Stimulated activated CD8-positive, alpha-beta memory T cell treated with anti-CD3 and anti-CD28 coated beads, Interleukin-4, amount 100 ng/mL, for 24 hours (primary cell): Measurements from ENCODE around the gene BTN3A1.
"Not testable (repeated sequence)": the region's sequence is repeated elsewhere in the genome, so short reads cannot be mapped to it uniquely, and the experiment has no call there.

ENCODE experiments used
- DNase-seq: peaks from one replicate; pipeline ENCODE4 v3.0.0-alpha.2; 2020; ENCODE audit warnings: low read depth

BTN3A1 gene

DNA sequence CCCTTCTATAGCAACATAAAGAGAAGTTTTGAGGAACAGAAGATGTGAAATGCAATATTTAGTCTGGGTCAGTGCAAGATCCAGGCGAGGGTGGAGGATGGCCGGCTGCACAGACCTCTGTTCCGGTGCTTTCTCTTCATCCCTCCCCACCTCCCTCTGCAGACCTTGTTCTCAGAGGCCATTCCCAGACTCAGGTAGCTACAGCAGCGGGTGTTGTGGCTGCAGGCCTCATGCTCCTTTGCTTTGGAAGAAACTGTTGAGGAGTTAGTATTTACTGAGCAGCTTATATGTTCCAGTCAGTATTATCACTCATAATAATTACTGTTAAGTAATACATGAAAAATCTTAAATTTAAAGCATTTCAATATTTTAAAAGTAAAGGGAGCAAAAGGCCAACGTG is 39.9 kb downstream of the BTN3A1 start:
- DNase-seq: no peak

DNA sequence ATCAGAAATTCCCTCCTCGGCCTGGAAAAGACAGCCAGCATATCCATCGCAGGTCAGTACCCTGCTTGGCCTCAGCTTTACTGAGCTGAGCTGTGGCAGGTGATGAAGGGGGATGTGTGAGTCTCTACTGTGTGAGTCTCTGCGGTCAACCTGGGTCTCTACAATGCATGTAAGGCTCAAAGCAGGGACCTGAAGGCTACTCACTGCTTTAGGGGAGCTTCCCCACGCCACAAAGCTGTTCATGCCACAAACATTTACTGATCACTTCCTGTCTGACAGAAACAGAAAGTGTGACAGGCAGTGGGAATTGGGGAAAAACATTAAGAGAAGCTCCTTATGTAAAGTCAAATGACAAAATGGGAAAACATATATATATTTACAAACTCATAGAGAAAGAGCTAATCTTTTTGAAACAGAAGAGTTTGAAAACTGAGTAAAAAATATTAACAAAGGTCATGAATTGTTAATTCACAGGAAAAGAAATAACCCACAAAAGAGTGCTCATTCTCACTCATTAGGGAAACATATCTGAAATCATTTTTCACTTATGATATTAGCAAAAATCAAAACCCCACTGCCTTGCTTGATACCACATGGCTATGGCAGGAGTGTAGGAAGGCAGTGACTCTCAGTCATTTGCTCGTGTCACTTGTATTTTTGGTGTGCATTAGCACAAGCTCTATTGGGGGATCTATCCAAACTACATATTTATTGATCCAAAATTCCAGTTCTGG is 44.0 kb downstream of the BTN3A1 start:
- DNase-seq: no peak

DNA sequence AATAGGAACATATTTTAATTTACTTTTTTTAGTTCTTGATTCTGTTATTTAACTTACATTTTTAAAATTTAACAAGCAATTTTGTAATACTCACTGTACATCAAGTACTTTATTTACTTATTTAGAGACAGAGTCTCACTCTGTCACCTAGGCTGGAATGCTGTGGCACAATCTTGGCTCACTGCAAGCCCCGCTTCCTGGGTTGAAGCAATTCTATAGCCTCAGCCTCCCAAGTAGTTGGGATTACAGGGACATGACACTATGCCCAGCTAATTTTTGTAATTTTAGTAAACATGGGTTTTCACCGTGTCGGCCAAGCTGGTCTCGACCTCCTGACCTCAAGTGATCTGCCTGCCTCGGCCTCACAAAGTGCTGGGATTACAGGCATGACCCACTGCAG is 45.2 kb downstream of the BTN3A1 start:
- no peak for DNase-seq

DNA sequence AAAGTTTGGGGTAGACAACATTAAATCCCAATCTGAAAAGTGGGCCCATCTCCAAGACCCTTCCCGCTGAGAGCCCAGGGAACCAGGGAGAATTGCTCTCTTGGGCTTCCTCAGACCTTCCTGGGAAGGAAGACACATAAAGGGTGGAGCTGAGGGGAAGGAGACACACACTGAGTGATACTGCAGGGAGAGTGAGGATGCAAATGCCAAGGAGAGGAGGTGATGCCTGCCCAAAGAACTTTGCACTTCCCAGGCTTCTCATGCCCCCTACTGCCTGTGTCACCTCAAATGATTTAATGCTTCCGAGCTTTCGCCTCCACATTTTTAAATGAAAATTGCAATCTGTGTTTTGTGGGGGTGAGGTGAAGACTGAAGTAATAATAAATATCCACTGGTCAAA is 48.2 kb downstream of the BTN3A1 start:
- no peak for DNase-seq

DNA sequence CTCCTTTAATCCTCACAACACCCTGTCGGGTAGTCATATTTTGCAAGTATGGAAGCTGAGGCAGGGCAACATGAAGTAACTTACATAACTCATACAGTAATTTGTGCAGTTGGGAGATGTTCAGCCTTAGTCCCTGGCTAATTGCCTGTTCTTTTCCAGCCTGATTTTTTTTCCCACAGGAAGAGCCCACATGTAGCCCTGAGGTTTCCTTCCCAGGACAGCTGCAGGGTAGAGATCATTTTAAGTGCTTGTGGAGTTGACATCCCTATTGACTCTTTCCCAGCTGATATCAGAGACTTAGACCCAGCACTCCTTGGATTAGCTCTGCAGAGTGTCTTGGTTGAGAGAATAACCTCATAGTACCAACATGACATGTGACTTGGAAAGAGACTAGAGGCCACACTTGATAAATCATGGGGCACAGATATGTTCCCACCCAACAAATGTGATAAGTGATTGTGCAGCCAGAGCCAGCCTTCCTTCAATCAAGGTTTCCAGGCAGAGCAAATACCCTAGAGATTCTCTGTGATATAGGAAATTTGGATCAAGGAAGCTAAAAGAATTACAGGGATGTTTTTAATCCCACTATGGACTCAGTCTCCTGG is 50.7 kb downstream of the BTN3A1 start:
- no peak for DNase-seq

DNA sequence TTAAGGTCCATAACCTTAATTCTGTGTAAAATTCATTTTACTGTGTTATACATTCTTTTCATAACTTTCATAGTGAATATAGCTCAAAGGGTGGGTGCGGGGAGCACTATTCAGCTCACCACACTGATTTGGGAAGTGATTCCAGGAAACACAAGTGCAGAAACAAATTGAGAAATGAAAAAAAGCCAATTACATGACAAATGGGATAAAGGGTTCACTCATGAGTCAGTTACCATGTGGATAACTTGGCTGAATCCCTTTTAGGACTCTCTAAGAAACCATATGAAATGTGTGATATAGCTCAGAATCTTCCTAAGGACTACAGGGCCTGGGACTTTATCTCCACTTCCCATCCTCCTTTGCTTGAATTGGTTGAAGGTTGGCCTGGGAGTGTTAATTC is 52.6 kb downstream of the BTN3A1 start:
- DNase-seq: no peak

DNA sequence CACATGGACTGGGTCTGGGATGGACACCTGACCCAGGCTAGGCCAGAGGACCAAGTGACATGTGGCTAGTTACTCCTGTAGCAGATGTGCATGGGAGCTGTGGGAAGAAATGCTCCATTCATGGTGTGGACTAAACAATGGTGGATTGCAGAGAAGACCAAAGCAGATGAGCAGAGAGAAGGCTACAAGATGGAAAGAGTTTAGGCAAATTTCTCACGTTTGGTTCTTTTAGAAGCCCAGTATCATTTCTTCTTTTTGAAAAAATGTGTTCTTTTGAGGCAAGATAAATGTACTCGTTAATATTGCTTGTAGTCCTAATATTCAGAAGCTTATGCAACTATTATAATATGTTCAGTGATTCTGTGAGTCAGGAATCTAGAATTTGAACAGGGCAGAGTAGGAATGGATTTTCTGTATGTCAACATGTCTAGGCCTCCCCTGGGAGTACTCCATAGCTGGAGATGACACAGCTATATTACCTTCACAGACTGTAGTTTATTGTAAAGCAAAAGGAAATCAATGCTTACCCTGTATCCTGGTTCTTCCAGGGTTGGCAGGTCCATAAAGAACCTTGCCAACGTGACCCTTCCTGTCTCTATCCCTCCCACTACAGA is 53.4 kb downstream of the BTN3A1 start:
- no peak for DNase-seq

DNA sequence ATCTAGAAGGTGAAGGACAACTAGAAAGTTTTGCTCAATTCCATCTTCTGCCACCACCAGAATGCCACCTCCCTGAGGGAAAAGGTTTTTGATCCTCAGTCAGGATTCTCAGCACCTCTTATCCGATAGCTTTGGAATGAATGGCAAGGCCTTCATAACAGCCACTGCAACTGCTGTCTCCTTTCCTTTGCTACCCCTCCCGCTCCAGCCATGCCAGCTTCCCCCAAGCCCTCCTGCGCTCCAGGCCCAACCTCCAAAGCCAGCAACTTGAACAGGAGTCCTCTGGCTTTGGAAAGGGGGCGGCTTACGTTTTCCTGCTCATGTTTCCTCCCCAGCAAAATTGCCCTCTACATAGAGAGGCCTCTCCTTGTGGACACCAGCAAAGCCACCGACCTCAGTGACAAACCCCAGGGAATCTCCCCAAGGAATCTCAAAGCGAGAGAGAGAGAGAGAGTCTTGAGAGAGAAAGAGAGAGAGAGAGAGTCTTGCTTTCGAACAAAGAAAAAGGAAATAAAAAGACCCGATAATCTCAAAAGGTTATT is 55.3 kb downstream of the BTN3A1 start:
- no peak for DNase-seq

DNA sequence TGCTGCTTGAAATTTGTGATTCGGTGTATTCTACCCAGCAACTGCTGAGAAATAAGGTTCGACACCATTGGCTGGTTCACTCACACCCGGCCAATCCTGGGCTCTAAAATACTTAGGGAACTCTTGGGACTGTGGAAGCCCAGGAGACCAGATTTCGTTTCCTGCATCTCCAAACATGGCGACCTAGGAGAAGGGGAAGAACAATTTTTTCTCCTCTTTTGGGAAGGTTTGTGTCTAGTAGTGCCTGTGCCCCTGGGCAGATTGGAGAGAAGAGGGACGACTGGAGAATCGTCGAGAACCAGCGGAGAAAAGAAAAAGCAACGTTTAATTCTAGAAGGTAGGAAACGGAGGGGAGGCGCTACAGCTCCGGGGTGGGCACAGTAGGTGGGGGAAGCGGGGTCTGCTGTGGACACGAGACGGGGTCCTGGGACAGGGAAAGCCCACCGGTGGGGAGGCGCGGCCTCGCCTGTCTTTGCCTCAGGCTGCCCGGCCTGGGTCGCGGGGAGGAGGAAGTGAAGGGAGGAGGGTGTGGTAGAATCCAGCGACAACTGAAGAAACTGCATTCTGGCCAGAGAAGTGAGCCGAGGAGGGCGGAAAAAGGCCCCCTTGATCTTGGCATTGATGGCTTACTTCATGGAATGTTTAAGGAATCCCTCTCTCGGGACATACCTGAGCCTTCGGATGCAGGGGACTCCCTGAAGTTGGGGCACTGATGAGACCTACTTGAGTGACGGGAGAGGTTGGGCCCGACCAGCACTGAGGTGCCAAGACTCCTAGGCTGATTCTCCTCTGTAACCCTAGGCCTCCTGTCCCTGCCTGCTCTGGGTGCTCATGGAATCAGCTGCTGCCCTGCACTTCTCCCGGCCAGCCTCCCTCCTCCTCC is 56.0 kb downstream of the BTN3A1 start, which contains the start of gene BTN2A1:
TSS of gene BTN2A1 (plus strand) at position 150 of the 883 bp plus-strand sequence. CDS start at position 832, 682 bp downstream.
- peak; percentile 40 for DNase-seq

DNA sequence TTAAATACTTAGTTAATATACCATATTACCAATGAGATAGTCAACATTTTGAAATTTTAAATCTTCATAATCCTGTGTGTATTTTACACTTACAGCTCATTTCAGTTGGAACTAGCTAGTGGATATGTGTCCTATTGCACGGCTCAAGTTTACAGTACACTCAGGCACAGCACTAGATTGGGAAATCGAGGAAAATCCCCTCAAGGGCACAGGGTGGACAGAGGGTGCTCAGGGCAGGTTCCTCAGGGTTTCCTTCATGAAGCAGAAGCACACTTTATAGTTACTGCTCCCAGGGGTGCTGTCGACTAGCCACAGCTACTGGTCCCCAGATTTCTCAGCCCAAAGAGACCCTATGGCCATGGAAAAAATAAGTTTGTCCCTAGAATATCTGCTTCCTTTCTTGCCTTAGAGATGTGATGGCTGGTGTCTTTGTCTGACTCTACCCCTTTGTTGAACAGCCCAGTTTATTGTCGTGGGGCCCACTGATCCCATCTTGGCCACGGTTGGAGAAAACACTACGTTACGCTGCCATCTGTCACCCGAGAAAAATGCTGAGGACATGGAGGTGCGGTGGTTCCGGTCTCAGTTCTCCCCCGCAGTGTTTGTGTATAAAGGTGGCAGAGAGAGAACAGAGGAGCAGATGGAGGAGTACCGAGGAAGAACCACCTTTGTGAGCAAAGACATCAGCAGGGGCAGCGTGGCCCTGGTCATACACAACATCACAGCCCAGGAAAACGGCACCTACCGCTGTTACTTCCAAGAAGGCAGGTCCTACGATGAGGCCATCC is 57.1 kb downstream of the BTN3A1 start:
- no peak for DNase-seq

DNA sequence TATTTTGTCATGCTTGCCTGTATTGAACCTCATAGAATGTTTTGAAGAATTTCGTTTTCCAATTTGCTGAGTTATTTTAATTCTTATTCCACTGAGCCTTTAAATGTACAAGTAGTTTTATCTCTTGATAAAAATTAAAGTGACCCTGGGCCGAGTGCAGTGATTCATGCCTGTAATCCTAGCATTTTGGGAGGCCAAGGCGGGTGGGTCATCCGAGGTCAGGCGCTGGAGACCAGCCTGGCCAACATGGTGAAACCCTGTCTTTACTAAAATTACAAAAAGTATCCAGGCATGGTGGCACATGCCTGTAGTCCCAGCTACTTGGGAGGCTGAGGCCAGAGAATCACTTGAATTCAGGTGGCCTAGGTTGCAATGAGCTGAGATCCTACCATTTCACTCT is 59.3 kb downstream of the BTN3A1 start:
- DNase-seq: not testable (repeated sequence)

DNA sequence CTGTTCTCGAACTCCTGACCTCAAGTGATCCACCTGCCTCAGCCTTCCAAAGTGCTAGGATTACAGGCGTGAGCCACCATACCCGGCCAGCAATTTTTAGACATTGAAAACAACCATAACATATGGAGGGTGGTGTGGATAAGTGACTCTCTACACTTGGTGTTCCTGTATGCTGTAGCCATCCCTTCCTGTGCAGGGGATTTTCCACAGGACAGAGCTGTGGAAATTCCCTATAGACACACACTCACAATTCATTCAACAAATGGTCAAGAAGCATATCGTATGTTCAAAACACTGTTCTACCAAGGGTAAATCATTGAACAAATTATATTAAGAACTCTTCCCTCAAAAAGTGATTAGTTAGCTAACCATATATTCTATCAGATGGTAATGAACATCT is 61.9 kb downstream of the BTN3A1 start:
- DNase-seq: no peak

DNA sequence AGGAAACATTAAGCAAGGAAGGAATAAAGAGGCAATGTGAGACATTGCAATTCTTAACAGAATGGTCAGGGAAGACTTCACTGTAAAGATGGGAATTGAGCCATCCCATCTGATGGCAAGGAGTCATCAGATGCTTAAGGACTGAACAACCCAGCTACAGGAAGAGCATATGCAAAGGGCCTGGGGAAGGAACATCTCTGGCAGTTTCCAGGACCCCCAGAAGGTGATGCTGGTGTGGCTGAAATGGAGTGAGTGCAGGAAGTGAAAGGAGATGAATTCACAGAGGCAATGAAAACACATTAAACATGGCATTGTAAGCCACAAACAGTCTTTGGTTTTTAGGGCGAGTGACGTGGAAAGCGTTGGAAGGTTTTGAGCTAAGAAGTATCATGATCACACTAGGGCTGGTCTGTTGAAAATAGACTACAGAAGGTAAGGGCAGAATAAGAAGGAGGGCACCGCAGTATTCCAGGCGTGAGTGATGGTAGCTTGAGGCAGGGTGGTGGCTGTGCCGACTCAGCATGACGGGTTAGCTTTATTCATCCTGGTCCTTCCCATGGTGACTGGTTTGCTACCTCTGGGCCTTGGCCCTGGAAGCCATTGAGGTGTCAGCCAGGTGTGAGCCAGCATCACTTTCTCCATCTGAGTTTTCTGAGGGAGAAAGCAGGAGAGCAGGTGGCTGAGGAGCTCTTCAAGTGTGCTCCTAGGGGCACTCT is 62.5 kb downstream of the BTN3A1 start:
- DNase-seq: no peak
